ENCODE results near the gene PEBP1.

Gene PEBP1

DNA sequence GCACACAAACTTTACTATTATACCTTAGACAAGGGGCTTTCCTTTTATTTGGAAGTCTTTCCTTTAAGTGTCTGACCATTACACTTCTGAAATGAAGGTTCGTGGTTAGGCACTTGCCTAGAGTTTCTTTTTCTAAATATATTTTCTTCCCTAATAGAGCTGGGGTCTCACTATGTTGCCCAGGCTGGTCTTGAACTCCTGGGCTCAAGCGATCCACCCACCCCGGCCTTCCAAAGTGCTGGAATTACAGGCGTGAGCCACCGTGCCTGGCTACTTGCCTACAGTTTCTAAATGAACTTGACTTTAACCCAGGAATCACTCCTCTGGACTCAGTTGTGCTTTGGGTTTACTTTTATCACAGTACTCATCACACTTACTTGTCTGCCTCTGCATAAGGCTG, 57.6 kb downstream of the PEBP1 start:
- TF ChIP-seq TAF1 (IDR thresholded peaks at IDR 0.05; ENCODE audit: low read depth) (no peak), TCF12 (IDR thresholded peaks at IDR 0.05; ENCODE audit: low read depth) (no peak), RAD21 (IDR thresholded peaks at IDR 0.05; ENCODE audit: low read depth) (no peak), EP300 (IDR thresholded peaks at IDR 0.05; ENCODE audit: borderline replicate concordance) (no peak), YY1 (IDR thresholded peaks at IDR 0.05; ENCODE audit: low read depth) (no peak), TEAD4 (IDR thresholded peaks at IDR 0.05) (no peak), CREB1 (IDR thresholded peaks at IDR 0.05; ENCODE audit: low read depth) (no peak), FOXM1 (IDR thresholded peaks at IDR 0.05; ENCODE audit: borderline replicate concordance, low read depth) (no peak), NFIC (IDR thresholded peaks at IDR 0.05) (no peak), CEBPB (IDR thresholded peaks at IDR 0.05) (no peak), EGR1 (IDR thresholded peaks at IDR 0.05) (no peak), ZBTB7A (IDR thresholded peaks at IDR 0.05; ENCODE audit: low read depth) (no peak)
- TF ChIP-seq, protein P1, sequence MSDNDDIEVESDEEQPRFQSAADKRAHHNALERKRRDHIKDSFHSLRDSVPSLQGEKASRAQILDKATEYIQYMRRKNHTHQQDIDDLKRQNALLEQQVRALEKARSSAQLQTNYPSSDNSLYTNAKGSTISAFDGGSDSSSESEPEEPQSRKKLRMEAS (IDR thresholded peaks at IDR 0.05) = no peak
- TF ChIP-seq, protein P2, sequence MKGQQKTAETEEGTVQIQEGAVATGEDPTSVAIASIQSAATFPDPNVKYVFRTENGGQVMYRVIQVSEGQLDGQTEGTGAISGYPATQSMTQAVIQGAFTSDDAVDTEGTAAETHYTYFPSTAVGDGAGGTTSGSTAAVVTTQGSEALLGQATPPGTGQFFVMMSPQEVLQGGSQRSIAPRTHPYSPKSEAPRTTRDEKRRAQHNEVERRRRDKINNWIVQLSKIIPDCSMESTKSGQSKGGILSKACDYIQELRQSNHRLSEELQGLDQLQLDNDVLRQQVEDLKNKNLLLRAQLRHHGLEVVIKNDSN (IDR thresholded peaks at IDR 0.05) = no peak
- TF ChIP-seq, protein P3, sequence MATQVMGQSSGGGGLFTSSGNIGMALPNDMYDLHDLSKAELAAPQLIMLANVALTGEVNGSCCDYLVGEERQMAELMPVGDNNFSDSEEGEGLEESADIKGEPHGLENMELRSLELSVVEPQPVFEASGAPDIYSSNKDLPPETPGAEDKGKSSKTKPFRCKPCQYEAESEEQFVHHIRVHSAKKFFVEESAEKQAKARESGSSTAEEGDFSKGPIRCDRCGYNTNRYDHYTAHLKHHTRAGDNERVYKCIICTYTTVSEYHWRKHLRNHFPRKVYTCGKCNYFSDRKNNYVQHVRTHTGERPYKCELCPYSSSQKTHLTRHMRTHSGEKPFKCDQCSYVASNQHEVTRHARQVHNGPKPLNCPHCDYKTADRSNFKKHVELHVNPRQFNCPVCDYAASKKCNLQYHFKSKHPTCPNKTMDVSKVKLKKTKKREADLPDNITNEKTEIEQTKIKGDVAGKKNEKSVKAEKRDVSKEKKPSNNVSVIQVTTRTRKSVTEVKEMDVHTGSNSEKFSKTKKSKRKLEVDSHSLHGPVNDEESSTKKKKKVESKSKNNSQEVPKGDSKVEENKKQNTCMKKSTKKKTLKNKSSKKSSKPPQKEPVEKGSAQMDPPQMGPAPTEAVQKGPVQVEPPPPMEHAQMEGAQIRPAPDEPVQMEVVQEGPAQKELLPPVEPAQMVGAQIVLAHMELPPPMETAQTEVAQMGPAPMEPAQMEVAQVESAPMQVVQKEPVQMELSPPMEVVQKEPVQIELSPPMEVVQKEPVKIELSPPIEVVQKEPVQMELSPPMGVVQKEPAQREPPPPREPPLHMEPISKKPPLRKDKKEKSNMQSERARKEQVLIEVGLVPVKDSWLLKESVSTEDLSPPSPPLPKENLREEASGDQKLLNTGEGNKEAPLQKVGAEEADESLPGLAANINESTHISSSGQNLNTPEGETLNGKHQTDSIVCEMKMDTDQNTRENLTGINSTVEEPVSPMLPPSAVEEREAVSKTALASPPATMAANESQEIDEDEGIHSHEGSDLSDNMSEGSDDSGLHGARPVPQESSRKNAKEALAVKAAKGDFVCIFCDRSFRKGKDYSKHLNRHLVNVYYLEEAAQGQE (IDR thresholded peaks at IDR 0.05; ENCODE audit: low read depth) = no peak

- TF ChIP-seq, protein P1 (IDR thresholded peaks at IDR 0.05) = no peak
- TF ChIP-seq TEAD4 (IDR thresholded peaks at IDR 0.05) (no peak), CEBPB (IDR thresholded peaks at IDR 0.05) (no peak), NFIC (IDR thresholded peaks at IDR 0.05) (no peak), TAF1 (IDR thresholded peaks at IDR 0.05; ENCODE audit: low read depth) (no peak), CREB1 (IDR thresholded peaks at IDR 0.05; ENCODE audit: low read depth) (no peak), YY1 (IDR thresholded peaks at IDR 0.05; ENCODE audit: low read depth) (no peak), RAD21 (IDR thresholded peaks at IDR 0.05; ENCODE audit: low read depth) (no peak), FOXM1 (IDR thresholded peaks at IDR 0.05; ENCODE audit: borderline replicate concordance, low read depth) (no peak)
- TF ChIP-seq, protein P2 (IDR thresholded peaks at IDR 0.05) = no peak
- TF ChIP-seq, protein P3 (IDR thresholded peaks at IDR 0.05; ENCODE audit: low read depth) = no peak
These were observed 58.0 kb downstream of the PEBP1 start for GRCh38 chr12:118193958-118194357.

All from Ishikawa (cell line).